Epidermal melanocyte (primary cell): ENCODE data around the gene MCEMP1.

Experiments
- DNase-seq: peaks from one replicate; pipeline ENCODE4 v3.0.0; 2011; ENCODE audit warnings: low spot score; ENCODE audit not compliant: insufficient read length

MCEMP1 gene

DNA sequence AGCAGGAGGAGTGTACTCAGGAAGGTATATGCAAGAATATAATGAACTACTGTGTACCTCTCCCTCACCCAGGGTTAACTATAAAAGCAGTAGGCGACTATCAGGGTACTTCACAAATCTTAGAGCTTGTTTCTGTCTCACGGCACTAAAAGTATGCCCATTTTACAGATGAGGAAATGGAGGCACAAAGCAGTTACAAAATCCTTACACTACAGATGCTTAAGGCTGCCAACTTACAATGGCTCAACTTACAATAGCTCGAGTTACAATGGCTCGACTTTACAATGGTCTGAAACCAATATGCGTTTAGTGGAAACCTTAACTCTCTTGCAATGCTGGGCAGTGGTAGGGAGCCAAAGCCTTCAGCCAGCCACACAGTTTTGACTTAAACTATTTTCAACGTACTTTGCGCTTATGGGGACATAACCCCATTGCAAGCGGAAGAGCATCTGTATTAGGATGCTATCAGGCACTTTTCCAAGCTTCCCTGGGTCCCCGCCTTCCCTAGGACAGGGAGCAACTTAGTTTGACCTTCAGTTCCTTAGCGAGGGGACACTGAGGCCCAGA lies 20.9 kb downstream of the MCEMP1 start:
- DNase-seq: no peak

DNA sequence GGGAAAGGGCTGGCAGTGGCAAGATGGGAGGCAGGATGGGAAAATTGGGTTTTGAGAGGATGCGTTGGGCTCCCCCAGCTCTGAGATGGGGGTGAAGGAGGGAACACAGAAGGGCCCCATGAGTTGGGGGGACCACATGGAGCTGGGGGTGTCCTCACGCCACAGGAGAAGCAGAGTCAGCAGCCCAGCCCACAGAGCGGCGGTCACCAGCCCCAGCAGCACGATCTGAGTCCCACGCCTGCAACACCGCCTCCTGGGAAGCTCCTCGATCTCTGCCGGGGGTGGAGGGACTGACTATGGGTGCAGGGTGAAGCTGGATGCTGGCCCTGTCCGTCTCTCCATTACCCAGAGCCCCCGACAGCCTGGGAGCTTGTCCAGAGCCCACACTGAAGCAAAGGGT lies 21.7 kb downstream of the MCEMP1 start:
- DNase-seq: no peak

DNA sequence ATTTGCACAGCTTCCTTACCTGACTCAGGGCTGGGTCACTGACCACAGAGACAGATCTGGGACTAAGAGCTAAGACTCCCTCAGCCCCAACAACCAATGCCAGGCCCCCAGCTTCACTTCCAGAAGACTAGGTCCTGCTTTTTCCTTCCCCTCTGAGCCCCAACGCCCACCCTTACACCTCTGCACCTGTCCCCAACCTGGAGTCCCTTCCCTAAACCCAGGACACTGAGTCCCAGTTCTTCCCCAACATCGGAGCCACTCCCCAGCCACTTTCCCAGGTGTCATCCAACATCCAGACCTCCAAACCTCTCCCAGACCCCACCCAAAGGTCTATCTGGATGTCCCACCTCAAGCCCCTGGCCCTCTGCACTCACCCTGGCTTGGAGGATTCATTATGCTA lies 22.1 kb downstream of the MCEMP1 start:
- no peak for DNase-seq

DNA sequence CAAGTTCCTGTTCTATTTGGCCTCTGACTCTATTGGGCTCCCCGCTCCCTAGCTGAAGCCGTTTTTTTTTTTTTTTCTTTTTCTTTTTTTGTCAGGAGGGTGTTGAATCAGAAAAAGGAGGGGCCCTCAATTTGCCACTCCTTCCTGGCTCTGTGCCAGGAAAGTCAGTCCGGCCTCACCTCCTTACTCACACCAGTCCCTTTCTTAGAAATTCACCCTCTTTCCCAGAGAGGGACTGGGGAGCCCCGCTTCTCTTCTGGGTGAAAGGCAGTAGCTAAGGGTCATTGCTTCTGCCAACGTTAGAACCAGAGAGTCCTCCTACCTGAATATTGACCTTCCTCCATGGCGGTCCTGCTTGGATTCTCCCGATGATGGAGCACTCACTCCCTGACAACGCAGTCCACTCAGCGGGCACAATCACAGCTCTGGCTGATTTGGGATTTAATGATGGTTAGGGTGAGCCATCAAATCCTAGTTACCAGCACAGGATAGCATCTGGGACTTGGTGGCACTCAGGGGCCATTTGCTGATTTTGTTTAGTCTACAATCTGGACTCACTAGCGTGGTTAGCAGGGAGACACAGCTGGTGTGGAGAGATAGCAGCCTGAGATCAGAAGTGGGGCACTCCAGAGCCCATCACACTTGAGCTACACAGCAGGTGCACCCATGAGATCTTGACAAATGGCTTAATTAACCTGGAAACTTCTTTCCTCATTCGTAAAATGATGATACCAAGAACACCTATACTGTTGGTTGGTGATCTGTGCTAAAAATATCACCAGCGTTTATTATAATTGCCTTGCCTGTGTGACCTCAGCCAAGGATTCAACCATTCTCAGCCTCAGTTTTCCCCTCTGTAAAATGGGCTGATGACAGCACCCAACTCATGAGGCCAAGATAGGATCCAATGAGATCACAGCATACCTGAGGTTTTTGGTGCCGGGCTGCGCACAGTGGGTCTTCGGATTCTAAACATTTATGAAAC lies 22.8 kb downstream of the MCEMP1 start:
- DNase-seq: no peak

DNA sequence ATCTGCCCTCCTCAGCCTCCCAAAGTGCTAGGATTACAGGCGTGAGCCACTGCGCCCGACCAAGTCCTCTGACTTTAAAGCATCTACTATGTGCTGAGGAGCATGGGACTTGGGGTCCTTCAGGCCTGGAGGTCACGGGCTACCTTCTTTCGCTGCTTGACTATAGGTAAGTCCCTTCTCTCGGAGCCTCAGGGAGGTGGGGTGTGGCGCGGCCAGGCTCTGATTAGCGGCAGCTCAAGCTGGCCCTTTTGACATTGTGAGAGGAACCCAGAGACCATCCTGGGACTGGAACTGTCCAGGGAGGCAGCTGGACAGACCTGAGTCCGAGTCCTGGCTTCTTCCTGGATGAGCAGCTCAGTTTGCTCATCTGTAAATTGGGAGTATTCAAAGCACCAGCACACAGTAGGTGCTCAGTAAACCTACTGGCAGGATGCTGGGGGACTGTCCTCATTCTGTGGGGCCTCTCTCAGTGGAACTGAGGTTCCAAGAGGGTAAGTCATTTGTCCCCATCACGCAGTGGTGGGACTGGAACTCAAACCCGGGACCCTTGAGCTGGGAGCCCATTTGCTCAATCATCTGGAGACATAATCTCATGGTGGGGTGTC lies 24.3 kb downstream of the MCEMP1 start:
- no peak for DNase-seq

- no peak for DNase-seq
Measured at GRCh38 chr19:7701654-7702457, 25.0 kb downstream of the MCEMP1 start, which contains the start of gene FCER2. FCER2 (minus strand) TSS chr19:7702131; CDS start chr19:7699760, 2,371 bp downstream.

DNA sequence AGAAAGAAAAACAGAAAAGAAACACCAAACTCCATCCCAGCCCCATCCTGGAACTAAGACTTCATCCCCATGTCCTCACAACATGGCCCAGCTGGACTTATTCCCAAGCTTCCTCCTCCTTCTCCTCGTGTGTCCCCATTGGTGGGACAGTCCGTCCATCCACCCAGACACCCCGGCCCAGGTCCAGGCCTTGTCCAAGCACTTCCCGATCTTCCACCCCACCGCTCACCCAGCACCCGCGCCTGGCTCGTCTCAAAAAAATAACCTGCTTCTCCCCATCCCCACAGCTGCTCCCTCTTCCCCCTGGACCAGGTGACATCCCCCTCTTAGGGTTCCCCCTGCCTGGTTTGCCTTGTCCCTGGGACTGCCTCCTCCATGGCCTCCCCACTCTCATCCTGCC lies 26.4 kb downstream of the MCEMP1 start:
- DNase-seq: no peak

GRCh38 chr19:7704280-7705060 lies 27.6 kb downstream of the MCEMP1 start:
- DNase-seq: no peak

DNA sequence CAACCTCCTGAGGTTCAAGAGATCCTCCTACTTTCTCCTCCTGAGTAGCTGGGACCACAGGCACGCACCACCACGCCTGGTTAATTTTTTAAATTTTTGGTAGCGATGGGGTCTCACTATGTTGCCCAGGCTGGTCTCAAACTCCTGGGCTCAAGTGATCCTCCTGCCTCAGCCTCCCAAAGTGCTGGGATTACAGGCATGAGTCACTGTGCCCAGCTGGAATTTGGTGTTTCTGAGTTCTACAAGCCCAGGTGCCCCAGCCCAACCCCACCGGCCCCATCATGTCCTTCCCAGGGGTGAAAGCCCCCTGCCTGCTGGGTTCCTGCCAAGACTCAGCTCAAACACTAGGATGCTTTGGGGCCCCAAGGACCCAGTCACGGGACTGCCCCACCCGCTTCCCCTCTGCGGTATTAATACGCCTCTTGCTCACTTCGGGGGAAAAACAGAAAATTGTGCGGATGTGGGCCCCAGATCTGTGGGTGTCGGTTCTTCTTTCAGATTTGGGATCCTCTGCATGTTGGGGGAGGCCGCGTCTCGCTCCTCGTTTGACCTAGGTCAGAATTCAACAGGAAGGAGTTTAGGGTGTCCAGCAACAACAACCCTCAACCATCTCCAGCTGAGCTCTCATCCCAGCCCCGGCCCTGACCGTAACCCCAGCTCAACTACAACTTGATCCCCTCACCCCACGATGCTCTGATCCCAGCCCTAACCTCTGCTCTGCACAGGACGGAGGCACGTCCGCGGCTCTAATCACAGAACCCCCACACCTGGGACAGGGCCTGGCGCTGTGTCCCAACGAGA lies 28.7 kb downstream of the MCEMP1 start:
- no peak for DNase-seq

- no peak for DNase-seq
Measured at GRCh38 chr19:7706188-7706954, 29.5 kb downstream of the MCEMP1 start.

- DNase-seq: no peak
Measured at GRCh38 chr19:7706955-7707456, 30.1 kb downstream of the MCEMP1 start.

- no peak for DNase-seq
Measured at GRCh38 chr19:7709932-7710460, 33.1 kb downstream of the MCEMP1 start.

- DNase-seq: no peak
Measured at GRCh38 chr19:7710616-7711015, 33.7 kb downstream of the MCEMP1 start.

GRCh38 chr19:7715671-7716070 lies 38.8 kb downstream of the MCEMP1 start:
- DNase-seq: no peak

- DNase-seq: no peak
Measured at GRCh38 chr19:7716762-7717161, 39.9 kb downstream of the MCEMP1 start.

DNA sequence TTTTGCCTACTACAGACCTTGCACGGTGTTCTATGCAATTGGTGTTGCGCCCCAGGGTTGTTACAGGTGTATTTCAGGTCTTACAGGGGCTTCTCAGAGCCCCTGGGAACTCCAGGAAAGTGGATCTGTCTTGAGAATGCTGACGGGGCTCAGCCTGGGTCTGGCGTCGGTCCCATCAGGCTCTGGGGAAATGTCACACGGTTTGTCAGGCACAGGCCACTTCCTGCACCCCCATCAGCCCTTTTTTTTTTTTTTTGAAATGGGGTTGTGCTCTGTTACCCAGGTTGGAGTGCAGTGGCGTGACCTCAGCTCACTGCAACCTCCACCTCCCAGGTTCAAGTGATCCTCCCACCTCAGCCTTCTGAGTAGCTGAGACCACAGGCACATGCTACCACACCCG lies 41.8 kb downstream of the MCEMP1 start:
- DNase-seq: no peak

- DNase-seq: no peak
Measured at GRCh38 chr19:7720351-7720750, 43.5 kb downstream of the MCEMP1 start.

GRCh38 chr19:7722231-7722651 lies 45.4 kb downstream of the MCEMP1 start:
- DNase-seq: no peak

GRCh38 chr19:7725791-7726190 lies 48.9 kb downstream of the MCEMP1 start:
- no peak for DNase-seq
